PC-9 (cell line): ENCODE data around the gene CPPED1. TPM values are rescaled to one million over a fixed set of nuclear protein-coding genes. Genes with fewer than 3 reads are reported as not detected.

Experiments
- BruUV-seq: library from RNA; stranded (reverse); fragments of 400-500 nt; replicated peaks from 2 replicates; lab custom pipeline; 2021; lab: Mats Ljungman, UMichigan
- CTCF ChIA-PET: fragments of 300-600 bp; sonication (Branson Sonifier 250); formaldehyde crosslinking; loops from one replicate; lab custom pipeline; 2022; ENCODE audit warnings: antibody characterized with exemption; lab: Charles Lee
- POLR2A ChIA-PET: fragments of 300-600 bp; sonication (Branson Sonifier 250); formaldehyde crosslinking; loops from one replicate; lab custom pipeline; 2022; ENCODE audit warnings: antibody characterized with exemption; ENCODE audit not compliant: unreplicated experiment; lab: Charles Lee
- DNase-seq, 2 experiments: peaks; one replicate each; pipeline versions ENCODE4 v3.0.0 to v3.0.0-alpha.2; 2015 to 2022; ENCODE audit warnings: mixed read lengths in 1 of 2
- H2AFZ ChIP-seq: fragments of 200-600 bp; sonication (generic); 2 replicates; pipeline ENCODE4 v1.8.1; 2017; ENCODE audit warnings: antibody characterized with exemption
- H3F3A ChIP-seq: fragments of 200-600 bp; sonication (generic); 2 replicates; pipeline ENCODE4 v1.8.1; 2017; ENCODE audit warnings: antibody characterized with exemption, mild to moderate bottlenecking, low read depth; ENCODE audit not compliant: insufficient read depth
- H3K27ac ChIP-seq: fragments of 200-600 bp; sonication (generic); 2 replicates; pipeline ENCODE4 v1.6.1; 2016; ENCODE audit warnings: mixed run types
- H3K27me3 ChIP-seq: fragments of 200-600 bp; sonication (generic); 2 replicates; pipeline ENCODE4 v1.6.1; 2016; ENCODE audit warnings: low read depth, mixed run types; ENCODE audit not compliant: insufficient read depth
- H3K36me3 ChIP-seq: fragments of 200-600 bp; sonication (generic); 2 replicates; pipeline ENCODE4 v1.6.1; 2016; ENCODE audit warnings: low read depth, mixed run types
- H3K4me1 ChIP-seq: fragments of 200-600 bp; sonication (generic); replicated peaks from 2 replicates; pipeline ENCODE4 v1.6.1; 2016; ENCODE audit warnings: mixed run types; ENCODE audit not compliant: insufficient read depth
- H3K4me2 ChIP-seq: fragments of 200-600 bp; sonication (generic); 2 replicates; pipeline ENCODE4 v1.6.1; 2017; ENCODE audit warnings: mixed run types
- H3K4me3 ChIP-seq: fragments of 200-600 bp; sonication (generic); 2 replicates; pipeline ENCODE4 v1.6.1; 2016; ENCODE audit warnings: mixed run types
- H3K79me2 ChIP-seq: fragments of 200-600 bp; sonication (generic); 2 replicates; pipeline ENCODE4 v1.6.1; 2017; ENCODE audit warnings: low read depth, mixed run types
- H3K9me2 ChIP-seq: fragments of 200-600 bp; sonication (generic); 2 replicates; pipeline ENCODE4 v1.8.1; 2017; ENCODE audit warnings: mild to moderate bottlenecking; ENCODE audit not compliant: insufficient read depth
- H3K9me3 ChIP-seq: fragments of 200-600 bp; sonication (generic); 2 replicates; pipeline ENCODE4 v1.8.1; 2016; ENCODE audit warnings: low read depth; ENCODE audit not compliant: insufficient read depth
- H4K20me1 ChIP-seq: fragments of 200-600 bp; sonication (generic); 2 replicates; pipeline ENCODE4 v1.8.1; 2017; ENCODE audit not compliant: insufficient read depth
- EZH2 ChIP-seq: fragments of 200-600 bp; sonication (generic); IDR thresholded peaks from 2 replicates; pipeline ENCODE4 v1.8.0; 2017; ENCODE audit warnings: antibody characterized with exemption, low read depth
- intact Hi-C: fragments of 100-400 bp; cut with micrococcal nuclease; formaldehyde crosslinking; loops from one replicate; pipeline ENCODE4 v1.10.0; 2022; ENCODE audit not compliant: unreplicated experiment
- total RNA-seq: library from RNA; stranded (reverse); gene quantifications from 2 replicates; pipeline ENCODE4 v1.2.3, GENCODE V29; 2021
- TF ChIP-seq, protein P1 (sequence below): fragments of 200-600 bp; sonication (generic); conservative IDR thresholded peaks from 2 replicates; pipeline ENCODE4 v1.6.1; 2017; ENCODE audit warnings: mixed run types, antibody characterized with exemption, mild to moderate bottlenecking, moderate library complexity

CPPED1 gene
- total RNA-seq, 1 experiment from 2014 or later, result 66.9 TPM

GRCh38 chr16:12805066-12805465 is 1.4 kb upstream of the CPPED1 start:
- no peak overlapping the region for H3K27ac ChIP-seq
- H3K4me2 ChIP-seq, result no peak overlapping the region
- H2AFZ ChIP-seq, result no peak overlapping the region
- no peaks in the 10 kb centered on the region for H3K9me2 ChIP-seq
- no peak overlapping the region for H3K4me3 ChIP-seq
- H3K79me2 ChIP-seq, result peaks cover 29% of the 10 kb centered on the region
- TF ChIP-seq EZH2, result no peak
- TF ChIP-seq, protein P1, sequence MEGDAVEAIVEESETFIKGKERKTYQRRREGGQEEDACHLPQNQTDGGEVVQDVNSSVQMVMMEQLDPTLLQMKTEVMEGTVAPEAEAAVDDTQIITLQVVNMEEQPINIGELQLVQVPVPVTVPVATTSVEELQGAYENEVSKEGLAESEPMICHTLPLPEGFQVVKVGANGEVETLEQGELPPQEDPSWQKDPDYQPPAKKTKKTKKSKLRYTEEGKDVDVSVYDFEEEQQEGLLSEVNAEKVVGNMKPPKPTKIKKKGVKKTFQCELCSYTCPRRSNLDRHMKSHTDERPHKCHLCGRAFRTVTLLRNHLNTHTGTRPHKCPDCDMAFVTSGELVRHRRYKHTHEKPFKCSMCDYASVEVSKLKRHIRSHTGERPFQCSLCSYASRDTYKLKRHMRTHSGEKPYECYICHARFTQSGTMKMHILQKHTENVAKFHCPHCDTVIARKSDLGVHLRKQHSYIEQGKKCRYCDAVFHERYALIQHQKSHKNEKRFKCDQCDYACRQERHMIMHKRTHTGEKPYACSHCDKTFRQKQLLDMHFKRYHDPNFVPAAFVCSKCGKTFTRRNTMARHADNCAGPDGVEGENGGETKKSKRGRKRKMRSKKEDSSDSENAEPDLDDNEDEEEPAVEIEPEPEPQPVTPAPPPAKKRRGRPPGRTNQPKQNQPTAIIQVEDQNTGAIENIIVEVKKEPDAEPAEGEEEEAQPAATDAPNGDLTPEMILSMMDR, result no peak
- no peaks in the 10 kb centered on the region for H4K20me1 ChIP-seq
- no TSS peak for BruUV-seq
- intact Hi-C loops, result no loop called here
- no peaks in the 10 kb centered on the region for H3K36me3 ChIP-seq
- peaks cover 31% of the 10 kb centered on the region for H3K4me1 ChIP-seq
- no peaks in the 10 kb centered on the region for H3K27me3 ChIP-seq
- H3F3A ChIP-seq, result peaks cover 29% of the 10 kb centered on the region
- DNase-seq, result no peak
- no peaks in the 10 kb centered on the region for H3K9me3 ChIP-seq
- ChIA-PET CTCF (no interaction called here), POLR2A (no interaction called here)

DNA sequence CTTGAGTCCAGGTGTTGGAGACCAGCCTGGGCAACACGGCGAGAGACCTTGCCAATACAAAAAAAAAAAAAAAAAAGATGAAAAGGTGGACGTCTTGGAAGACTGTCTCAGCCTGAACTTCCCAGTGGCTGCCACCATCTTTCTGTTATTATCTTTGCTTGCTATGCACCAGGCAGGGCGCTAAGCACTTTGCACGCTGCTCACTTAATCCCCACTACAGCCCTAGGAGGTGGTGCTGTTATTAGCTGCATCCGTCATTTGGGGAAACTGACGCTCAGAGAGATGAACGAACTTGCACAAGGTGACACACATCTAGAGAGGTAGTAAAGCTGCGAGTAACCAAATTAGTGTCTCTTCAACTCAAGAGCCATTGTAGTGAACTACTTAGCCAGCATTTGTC is 708 bp upstream of the CPPED1 start:
- H3K9me2 ChIP-seq, result no peaks in the 10 kb centered on the region
- CTCF ChIA-PET, result no interaction called here
- H3K36me3 ChIP-seq, result no peaks in the 10 kb centered on the region
- no peaks in the 10 kb centered on the region for H3K9me3 ChIP-seq
- DNase-seq, result no peak
- H3K27me3 ChIP-seq, result no peaks in the 10 kb centered on the region
- H3K4me1 ChIP-seq, result peaks cover 37% of the 10 kb centered on the region
- 0 out of 2 replicates have a peak overlapping the region, but pooled peaks have one; percentile 62 for H2AFZ ChIP-seq
- POLR2A ChIA-PET, result interaction anchor here (0.6 to 1.0 kb wide), 2 partner anchors 191 to 1574 kb away, joined by 4 to 9 read pairs; no protein-coding TSS in a partner anchor
- peak overlapping the region; percentile 99; the same call in 1 of the 2 replicates for H3K27ac ChIP-seq
- no peaks in the 10 kb centered on the region for H4K20me1 ChIP-seq
- peaks cover 36% of the 10 kb centered on the region for H3K79me2 ChIP-seq
- H3F3A ChIP-seq, result peaks cover 29% of the 10 kb centered on the region
- TF ChIP-seq, protein P1, result no peak
- TF ChIP-seq EZH2, result no peak
- H3K4me3 ChIP-seq, result peak overlapping the region; percentile 97; the same call in 1 of the 2 replicates
- intact Hi-C loops, result loop anchor here (5.0 kb wide), 4 partner anchors 73 to 648 kb away; no protein-coding TSS in a partner anchor
- TSS peak; percentile 12 for BruUV-seq
- H3K4me2 ChIP-seq, result peak overlapping the region; percentile 94

GRCh38 chr16:12802661-12803060 is 1.0 kb downstream of the CPPED1 start:
- Histone ChIP-seq H3K27ac (peak overlapping the region; percentile 99), H3K27me3 (no peaks in the 10 kb centered on the region), H3K9me2 (no peaks in the 10 kb centered on the region), H3K36me3 (peaks cover 1% of the 10 kb centered on the region; the same call in 1 of the 2 replicates), H3K4me2 (peak overlapping the region; percentile 94), H3K79me2 (peaks cover 53% of the 10 kb centered on the region), H4K20me1 (no peaks in the 10 kb centered on the region), H3K4me3 (peak overlapping the region; percentile 97), H3F3A (peaks cover 29% of the 10 kb centered on the region), H3K9me3 (no peaks in the 10 kb centered on the region), H2AFZ (no peak overlapping the region), H3K4me1 (peaks cover 39% of the 10 kb centered on the region)
- intact Hi-C loops, result loop anchor here (1.0 to 5.0 kb wide), 9 partner anchors 75 to 650 kb away; no protein-coding TSS in a partner anchor
- BruUV-seq, result TSS peak; percentile 56
- POLR2A ChIA-PET, result no interaction called here
- DNase-seq, result peak in 1 of 2 experiments; percentile 38
- CTCF ChIA-PET, result no interaction called here
- TF ChIP-seq, protein P1, result no peak
- TF ChIP-seq EZH2, result no peak
